ENCODE results near the gene SEMA3F. TPM values are rescaled to one million over a fixed set of nuclear protein-coding genes. Genes with fewer than 3 reads are reported as not detected.

The SEMA3F gene
- total RNA-seq, 1 donor from 2014 or later, result 79.8 TPM

DNA sequence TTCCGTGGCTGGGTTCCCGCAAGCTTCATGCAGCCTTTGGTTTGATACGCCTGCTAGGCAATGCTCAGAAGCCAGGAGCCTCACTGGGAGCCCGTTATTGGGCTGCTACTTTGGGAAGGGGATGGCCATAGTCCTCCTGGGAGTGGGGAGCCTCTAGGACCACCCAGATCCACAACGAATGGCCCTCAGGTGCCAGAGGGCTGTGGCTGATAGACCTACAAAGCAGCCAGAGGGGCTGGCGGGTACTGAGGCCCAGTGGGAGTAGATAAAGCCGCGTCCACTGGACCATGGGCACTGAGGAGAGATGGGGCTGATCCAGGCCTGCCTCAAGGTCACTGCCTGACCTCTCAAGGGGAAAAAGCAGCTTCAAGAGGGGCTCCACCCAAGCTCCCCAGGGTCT lies 37.0 kb downstream of the SEMA3F start:
- TF ChIP-seq CTCF (IDR thresholded peaks at IDR 0.05; ENCODE audit: insufficient read depth, low read length, poor library complexity, severe bottlenecking), result no peak
- H3K27me3 ChIP-seq (ENCODE audit: control insufficient read depth, insufficient read depth, low read length), result peaks cover 36% of the 10 kb centered on the region
- H3K4me3 ChIP-seq (ENCODE audit: low read depth, low read length), result no peak overlapping the region
- no peaks in the 10 kb centered on the region for H3K36me3 ChIP-seq (ENCODE audit: control insufficient read depth, insufficient read depth, low read length)
- DNase-seq (ENCODE audit: low read depth), result no peak

DNA sequence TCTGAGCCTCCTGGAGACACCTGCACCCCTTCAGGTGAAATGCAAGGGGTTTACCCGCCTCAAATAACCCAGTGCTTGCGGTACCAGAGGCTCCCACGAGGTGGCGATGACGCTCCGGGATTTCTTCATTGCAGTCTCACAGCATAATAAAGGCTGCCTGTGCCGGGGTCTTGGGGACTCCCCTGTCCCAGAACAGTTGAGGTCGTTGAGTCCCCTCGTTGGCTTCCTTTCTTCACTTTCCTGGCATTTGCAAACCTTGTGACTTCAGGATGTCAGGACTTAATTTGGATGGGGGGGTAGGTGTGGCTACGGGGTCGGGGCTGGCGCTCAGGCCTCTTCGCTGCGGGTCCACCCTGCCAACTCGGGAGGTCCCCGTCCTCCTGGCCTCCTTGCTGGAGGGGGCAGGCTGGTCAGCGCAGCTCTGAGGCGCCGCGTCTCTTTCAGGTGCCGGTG lies 37.6 kb downstream of the SEMA3F start:
- Histone ChIP-seq H3K4me3 (ENCODE audit: low read depth, low read length) (no peak overlapping the region), H3K27me3 (ENCODE audit: control insufficient read depth, insufficient read depth, low read length) (peaks cover 36% of the 10 kb centered on the region), H3K36me3 (ENCODE audit: control insufficient read depth, insufficient read depth, low read length) (no peaks in the 10 kb centered on the region)
- peak; percentile 87 for TF ChIP-seq CTCF (IDR thresholded peaks at IDR 0.05; ENCODE audit: insufficient read depth, low read length, poor library complexity, severe bottlenecking)
- no peak for DNase-seq (ENCODE audit: low read depth)

DNA sequence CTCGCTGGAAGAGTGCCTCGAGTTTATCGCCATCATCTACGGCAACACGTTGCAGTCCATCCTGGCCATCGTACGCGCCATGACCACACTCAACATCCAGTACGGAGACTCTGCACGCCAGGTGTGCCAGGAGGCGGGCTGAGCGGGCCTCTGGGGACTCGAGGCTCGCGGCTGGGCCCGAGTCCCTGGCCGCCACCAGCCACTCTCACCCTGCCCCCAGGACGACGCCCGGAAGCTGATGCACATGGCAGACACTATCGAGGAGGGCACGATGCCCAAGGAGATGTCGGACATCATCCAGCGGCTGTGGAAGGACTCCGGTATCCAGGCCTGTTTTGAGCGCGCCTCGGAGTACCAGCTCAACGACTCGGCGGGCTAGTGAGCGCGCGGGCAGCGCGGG lies 38.2 kb downstream of the SEMA3F start:
- H3K27me3 ChIP-seq (ENCODE audit: control insufficient read depth, insufficient read depth, low read length), result peaks cover 36% of the 10 kb centered on the region
- TF ChIP-seq CTCF (IDR thresholded peaks at IDR 0.05; ENCODE audit: insufficient read depth, low read length, poor library complexity, severe bottlenecking), result no peak
- no peaks in the 10 kb centered on the region for H3K36me3 ChIP-seq (ENCODE audit: control insufficient read depth, insufficient read depth, low read length)
- DNase-seq (ENCODE audit: low read depth), result no peak
- H3K4me3 ChIP-seq (ENCODE audit: low read depth, low read length), result no peak overlapping the region

DNA sequence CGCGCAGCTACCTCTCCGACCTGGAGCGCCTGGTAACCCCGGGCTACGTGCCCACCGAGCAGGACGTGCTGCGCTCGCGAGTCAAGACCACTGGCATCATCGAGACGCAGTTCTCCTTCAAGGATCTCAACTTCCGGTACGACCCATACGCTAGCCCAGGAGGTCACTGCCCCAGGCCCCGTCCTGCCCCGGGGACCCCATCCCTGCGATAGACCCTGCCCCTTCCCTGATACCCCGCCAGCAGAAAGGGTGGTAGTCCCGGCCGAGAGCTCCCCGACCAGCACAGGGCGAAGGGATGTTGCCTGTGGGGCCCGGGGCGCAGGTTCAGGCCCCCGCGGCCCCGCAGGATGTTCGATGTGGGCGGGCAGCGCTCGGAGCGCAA lies 38.6 kb downstream of the SEMA3F start:
- no peak for DNase-seq (ENCODE audit: low read depth)
- H3K27me3 ChIP-seq (ENCODE audit: control insufficient read depth, insufficient read depth, low read length), result peaks cover 36% of the 10 kb centered on the region
- TF ChIP-seq CTCF (IDR thresholded peaks at IDR 0.05; ENCODE audit: insufficient read depth, low read length, poor library complexity, severe bottlenecking), result no peak
- no peaks in the 10 kb centered on the region for H3K36me3 ChIP-seq (ENCODE audit: control insufficient read depth, insufficient read depth, low read length)
- H3K4me3 ChIP-seq (ENCODE audit: low read depth, low read length), result no peak overlapping the region

DNA sequence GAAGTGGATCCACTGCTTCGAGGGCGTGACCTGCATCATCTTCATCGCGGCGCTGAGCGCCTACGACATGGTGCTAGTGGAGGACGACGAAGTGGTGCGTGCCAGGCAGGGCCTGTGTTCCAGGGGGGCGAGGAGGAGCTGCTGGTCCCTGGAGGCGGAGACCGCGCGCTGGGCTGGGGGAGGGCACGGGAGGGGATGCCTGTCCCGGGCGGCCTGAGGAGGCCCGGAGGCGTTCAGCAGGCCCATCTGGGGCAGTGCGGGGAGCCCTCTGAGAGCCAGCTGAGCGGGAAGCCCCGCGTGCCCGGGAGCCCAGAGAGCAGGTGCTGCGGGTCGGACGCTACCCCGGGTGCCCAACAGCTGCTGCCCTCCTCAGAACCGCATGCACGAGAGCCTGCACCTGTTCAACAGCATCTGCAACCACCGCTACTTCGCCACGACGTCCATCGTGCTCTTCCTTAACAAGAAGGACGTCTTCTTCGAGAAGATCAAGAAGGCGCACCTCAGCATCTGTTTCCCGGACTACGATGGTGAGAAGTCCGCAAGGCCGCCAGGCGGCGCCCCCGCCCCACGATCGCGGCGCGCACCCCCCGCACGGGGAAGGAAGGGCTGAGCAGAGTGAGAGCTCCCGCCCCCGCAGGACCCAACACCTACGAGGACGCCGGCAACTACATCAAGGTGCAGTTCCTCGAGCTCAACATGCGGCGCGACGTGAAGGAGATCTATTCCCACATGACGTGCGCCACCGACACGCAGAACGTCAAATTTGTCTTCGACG lies 39.2 kb downstream of the SEMA3F start:
- TF ChIP-seq CTCF (IDR thresholded peaks at IDR 0.05; ENCODE audit: insufficient read depth, low read length, poor library complexity, severe bottlenecking), result peak; percentile 83
- Histone ChIP-seq H3K27me3 (ENCODE audit: control insufficient read depth, insufficient read depth, low read length) (peaks cover 36% of the 10 kb centered on the region), H3K4me3 (ENCODE audit: low read depth, low read length) (no peak overlapping the region), H3K36me3 (ENCODE audit: control insufficient read depth, insufficient read depth, low read length) (no peaks in the 10 kb centered on the region)
- no peak for DNase-seq (ENCODE audit: low read depth)
